H9 (cell line): Measurements from ENCODE around the gene RPL38. TPM values are rescaled to one million over a fixed set of nuclear protein-coding genes. Genes with fewer than 3 reads are reported as not detected.

Experiments used
- DNase-seq: peaks from one replicate; pipeline ENCODE4 v3.0.0-alpha.2; 2017
- H2AFZ ChIP-seq: one replicate; pipeline ENCODE4 v1.6.1; 2013; ENCODE audit warnings: mild to moderate bottlenecking, low read length, control low read depth, moderate library complexity
- H2AK5ac ChIP-seq: 2 replicates; pipeline ENCODE4 v1.6.1; 2013; ENCODE audit warnings: low read length, control low read depth, mixed read lengths; ENCODE audit not compliant: insufficient read length
- H2BK120ac ChIP-seq: one replicate; pipeline ENCODE4 v1.6.1; 2013; ENCODE audit warnings: low read depth, mild to moderate bottlenecking, low read length, control low read depth, inconsistent platforms; ENCODE audit not compliant: poor library complexity, severe bottlenecking
- H2BK12ac ChIP-seq: 2 replicates; pipeline ENCODE4 v1.6.1; 2013; ENCODE audit warnings: low read length, control low read depth, mixed read lengths, low read depth; ENCODE audit not compliant: insufficient read length
- H2BK15ac ChIP-seq: 2 replicates; pipeline ENCODE4 v1.6.1; 2013; ENCODE audit warnings: low read depth, low read length, control low read depth
- H2BK20ac ChIP-seq: one replicate; pipeline ENCODE4 v1.6.1; 2013; ENCODE audit warnings: low read depth, mild to moderate bottlenecking, low read length, control low read depth, inconsistent platforms; ENCODE audit not compliant: poor library complexity, severe bottlenecking
- H2BK5ac ChIP-seq: 2 replicates; pipeline ENCODE4 v1.6.1; 2013; ENCODE audit warnings: low read length, control low read depth, mixed read lengths; ENCODE audit not compliant: insufficient read length
- H3K14ac ChIP-seq: 2 replicates; pipeline ENCODE4 v1.6.1; 2013; ENCODE audit warnings: low read length, control low read depth; ENCODE audit not compliant: insufficient read depth
- H3K18ac ChIP-seq: 2 replicates; pipeline ENCODE4 v1.6.1; 2013; ENCODE audit warnings: low read depth, mild to moderate bottlenecking, mixed read lengths, low read length, control low read depth; ENCODE audit not compliant: insufficient read length
- H3K23ac ChIP-seq: 2 replicates; pipeline ENCODE4 v1.6.1; 2013; ENCODE audit warnings: low read length, control low read depth, mixed read lengths, low read depth; ENCODE audit not compliant: insufficient read length
- H3K23me2 ChIP-seq: 2 replicates; pipeline ENCODE4 v1.6.1; 2013; ENCODE audit warnings: low read depth, mild to moderate bottlenecking, mixed read lengths, low read length, control low read depth; ENCODE audit not compliant: insufficient read length, poor library complexity, severe bottlenecking
- H3K27ac ChIP-seq: 2 replicates; pipeline ENCODE4 v1.5.1; 2013; ENCODE audit warnings: low read length, control low read depth, mixed read lengths, low read depth; ENCODE audit not compliant: insufficient read length
- H3K27me3 ChIP-seq: 2 replicates; pipeline ENCODE4 v1.6.1; 2013; ENCODE audit warnings: low read length, control low read depth, inconsistent platforms; ENCODE audit not compliant: insufficient read depth
- H3K4ac ChIP-seq: 2 replicates; pipeline ENCODE4 v1.6.1; 2013; ENCODE audit warnings: low read depth, mild to moderate bottlenecking, control low read depth, inconsistent platforms, low read length, moderate library complexity
- H3K4me1 ChIP-seq: 2 replicates; pipeline ENCODE4 v1.6.1; 2013; ENCODE audit warnings: low read length, control low read depth, inconsistent platforms; ENCODE audit not compliant: insufficient read depth
- H3K4me2 ChIP-seq: 2 replicates; pipeline ENCODE4 v1.6.1; 2013; ENCODE audit warnings: low read length, control low read depth, mixed read lengths; ENCODE audit not compliant: insufficient read length, insufficient read depth
- H3K56ac ChIP-seq: 2 replicates; pipeline ENCODE4 v1.6.1; 2013; ENCODE audit warnings: low read depth, mild to moderate bottlenecking, mixed read lengths, low read length, control low read depth; ENCODE audit not compliant: insufficient read length
- H3K79me1 ChIP-seq: 2 replicates; pipeline ENCODE4 v1.6.1; 2013; ENCODE audit warnings: low read depth, mild to moderate bottlenecking, moderate library complexity, low read length, control low read depth, inconsistent platforms; ENCODE audit not compliant: insufficient read depth, poor library complexity, severe bottlenecking
- H3K79me2 ChIP-seq: 2 replicates; pipeline ENCODE4 v1.6.1; 2013; ENCODE audit warnings: low read length, control low read depth, inconsistent platforms; ENCODE audit not compliant: insufficient read depth
- H3K9ac ChIP-seq: 2 replicates; pipeline ENCODE4 v1.6.1; 2013; ENCODE audit warnings: low read length, control low read depth, mixed read lengths; ENCODE audit not compliant: insufficient read length; ENCODE audit errors: extremely low read depth
- H3K9me3 ChIP-seq: one replicate; pipeline ENCODE4 v1.6.1; 2013; ENCODE audit warnings: low read depth, low read length, inconsistent platforms; ENCODE audit not compliant: control insufficient read depth
- H3T11ph ChIP-seq: one replicate; pipeline ENCODE4 v1.6.1; 2013; ENCODE audit warnings: mild to moderate bottlenecking, low read length, control low read depth, inconsistent platforms
- H4K20me1 ChIP-seq: one replicate; pipeline ENCODE4 v1.6.1; 2013; ENCODE audit not compliant: control insufficient read depth, insufficient read length, insufficient read depth
- H4K5ac ChIP-seq: 2 replicates; pipeline ENCODE4 v1.6.1; 2013; ENCODE audit warnings: low read depth, mild to moderate bottlenecking, mixed read lengths, low read length, control low read depth; ENCODE audit not compliant: insufficient read length
- H4K8ac ChIP-seq: replicated peaks from 2 replicates; pipeline ENCODE4 v1.6.1; 2013; ENCODE audit warnings: low read length, control low read depth, mixed read lengths, low read depth; ENCODE audit not compliant: insufficient read length
- H4K91ac ChIP-seq: 2 replicates; pipeline ENCODE4 v1.6.1; 2013; ENCODE audit warnings: low read depth, mild to moderate bottlenecking, moderate library complexity, mixed read lengths, low read length, control low read depth; ENCODE audit not compliant: insufficient read length
- H3K27ac Mint-ChIP-seq, 3 experiments: 2 replicates in 2 of 3; 3 replicates in 1 of 3; pipeline ENCODE4 v1.8.0; 2020 to 2021; ENCODE audit warnings: mixed read lengths in 3 of 3, mild to moderate bottlenecking in 1 of 3, moderate library complexity in 1 of 3
- H3K27me3 Mint-ChIP-seq: 2 replicates; pipeline ENCODE4 v1.8.0; 2021; ENCODE audit warnings: low read depth, mild to moderate bottlenecking, moderate library complexity, mixed read lengths
- H3K36me3 Mint-ChIP-seq, 3 experiments: 2 replicates in 2 of 3; 3 replicates in 1 of 3; pipeline ENCODE4 v1.8.0; 2020 to 2021; ENCODE audit warnings: low read depth in 3 of 3, mixed read lengths in 3 of 3; ENCODE audit not compliant: insufficient read depth in 1 of 3
- H3K4me1 Mint-ChIP-seq, 2 experiments: 2 replicates each; pipeline ENCODE4 v1.8.0; 2020; ENCODE audit warnings: mixed read lengths in 2 of 2
- H3K4me3 Mint-ChIP-seq, 2 experiments: 2 replicates in 1 of 2; 3 replicates in 1 of 2; pipeline ENCODE4 v1.8.0; 2020 to 2021; ENCODE audit warnings: mild to moderate bottlenecking in 2 of 2, mixed read lengths in 2 of 2, moderate library complexity in 1 of 2
- H3K9me3 Mint-ChIP-seq, 2 experiments: 2 replicates in 1 of 2; 3 replicates in 1 of 2; pipeline ENCODE4 v1.8.0; 2020; ENCODE audit warnings: mild to moderate bottlenecking in 2 of 2, mixed read lengths in 2 of 2, moderate library complexity in 1 of 2
- WGBS: extraction: QIAGEN DNeasy Blood & Tissue Kit; methylation state at CpG from one replicate; pipeline ENCODE4 v1.1.7; 2013; ENCODE audit warnings: missing lambda C conversion rate, low lambda C conversion rate, mixed read lengths; ENCODE audit not compliant: insufficient read length; ENCODE audit errors: extremely low coverage; 5-methylcytosine and 5-hydroxymethylcytosine counted together
- total RNA-seq: library from RNA; stranded (reverse); gene quantifications from 2 replicates; pipeline ENCODE4 v1.2.1, GENCODE V29; 2021
- TF ChIP-seq, protein P1 (sequence below): fragments of 200-600 bp; sonication (generic); conservative IDR thresholded peaks from 3 replicates; pipeline ENCODE4 v1.8.0; 2021; ENCODE audit warnings: antibody characterized with exemption, mild to moderate bottlenecking

Gene RPL38
- total RNA-seq, 1 experiment from 2014 or later: 1,358 TPM

DNA sequence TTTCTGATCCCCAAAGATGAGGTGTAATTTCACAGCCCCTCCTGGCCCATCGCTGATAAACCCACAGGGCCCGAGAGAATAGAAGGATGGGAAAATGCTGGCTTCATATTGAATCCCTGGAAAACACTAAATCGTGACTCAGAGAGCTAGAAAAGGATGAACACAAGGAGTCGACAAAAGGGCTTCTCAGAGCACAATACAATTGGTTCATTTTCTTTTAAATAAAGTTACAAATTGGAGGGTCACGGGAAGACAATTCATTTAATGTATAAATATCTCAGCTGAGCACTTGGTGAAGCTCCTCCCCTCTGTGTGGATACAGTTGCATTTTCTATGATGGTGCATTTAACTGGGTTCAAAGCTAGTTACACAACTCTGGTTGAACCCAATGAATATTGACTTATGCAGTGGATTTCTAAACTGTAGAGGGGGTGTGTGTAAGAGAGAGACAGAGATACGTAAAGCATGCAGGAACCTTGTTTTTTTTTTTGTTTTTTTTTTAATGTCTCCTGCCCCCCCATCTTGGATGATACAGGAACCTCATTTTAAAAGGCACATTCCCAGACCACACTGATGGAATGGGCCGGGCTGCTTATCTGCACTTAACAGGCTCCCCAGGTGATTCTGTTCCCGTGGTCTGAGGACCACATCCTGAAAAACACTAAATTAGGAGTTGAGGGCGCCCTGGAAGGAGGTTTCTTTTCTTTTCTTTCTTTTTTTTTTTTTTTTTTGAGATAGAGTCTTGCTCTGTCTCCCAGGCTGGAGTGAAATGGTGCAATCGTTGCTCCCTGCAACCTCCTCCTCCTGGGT, 24.0 kb downstream of the RPL38 start:
- Histone ChIP-seq H3K27me3 (no peaks in the 10 kb centered on the region), H3K27ac (no peak overlapping the region), H3K4me2 (no peak overlapping the region), H2AFZ (no peak overlapping the region), H4K91ac (no peak overlapping the region), H3K79me2 (no peaks in the 10 kb centered on the region), H3K23ac (no peak overlapping the region), H3K9ac (no peak overlapping the region), H2BK120ac (no peak overlapping the region), H3K56ac (no peak overlapping the region), H3T11ph (no peak overlapping the region), H2BK15ac (no peak overlapping the region), H3K23me2 (no peaks in the 10 kb centered on the region), H3K14ac (no peak overlapping the region), H2BK12ac (no peak overlapping the region), H2BK20ac (no peak overlapping the region), H3K4me1 (no peaks in the 10 kb centered on the region), H4K8ac (no peak overlapping the region), H2AK5ac (no peak overlapping the region), H3K9me3 (no peaks in the 10 kb centered on the region), H4K5ac (no peak overlapping the region), H3K79me1 (no peaks in the 10 kb centered on the region), H2BK5ac (no peak overlapping the region), H3K18ac (no peak overlapping the region), H4K20me1 (no peaks in the 10 kb centered on the region), H3K4ac (no peak overlapping the region)
- Mint-ChIP-seq H3K4me3 (no peak overlapping the region), H3K9me3 (no peaks in the 10 kb centered on the region), H3K27me3 (peaks cover 6% of the 10 kb centered on the region), H3K4me1 (peaks cover 8 to 19% of the 10 kb centered on the region in 2 experiments), H3K36me3 (no peaks in the 10 kb centered on the region), H3K27ac (no peak overlapping the region)
- DNase-seq: no peak
- TF ChIP-seq, protein P1, sequence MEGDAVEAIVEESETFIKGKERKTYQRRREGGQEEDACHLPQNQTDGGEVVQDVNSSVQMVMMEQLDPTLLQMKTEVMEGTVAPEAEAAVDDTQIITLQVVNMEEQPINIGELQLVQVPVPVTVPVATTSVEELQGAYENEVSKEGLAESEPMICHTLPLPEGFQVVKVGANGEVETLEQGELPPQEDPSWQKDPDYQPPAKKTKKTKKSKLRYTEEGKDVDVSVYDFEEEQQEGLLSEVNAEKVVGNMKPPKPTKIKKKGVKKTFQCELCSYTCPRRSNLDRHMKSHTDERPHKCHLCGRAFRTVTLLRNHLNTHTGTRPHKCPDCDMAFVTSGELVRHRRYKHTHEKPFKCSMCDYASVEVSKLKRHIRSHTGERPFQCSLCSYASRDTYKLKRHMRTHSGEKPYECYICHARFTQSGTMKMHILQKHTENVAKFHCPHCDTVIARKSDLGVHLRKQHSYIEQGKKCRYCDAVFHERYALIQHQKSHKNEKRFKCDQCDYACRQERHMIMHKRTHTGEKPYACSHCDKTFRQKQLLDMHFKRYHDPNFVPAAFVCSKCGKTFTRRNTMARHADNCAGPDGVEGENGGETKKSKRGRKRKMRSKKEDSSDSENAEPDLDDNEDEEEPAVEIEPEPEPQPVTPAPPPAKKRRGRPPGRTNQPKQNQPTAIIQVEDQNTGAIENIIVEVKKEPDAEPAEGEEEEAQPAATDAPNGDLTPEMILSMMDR: no peak
- no CpG with 5 or more reads among the region's 10 CpGs for WGBS
